GM19372 (cell line): ENCODE results near the gene HOXC11.

ENCODE experiments used
- ATAC-seq: cut with Tn5 transposase; IDR thresholded peaks from one replicate; pipeline ENCODE4 v1.9.1; 2021; ENCODE audit warnings: mild to moderate bottlenecking, low read depth, moderate library complexity; ENCODE audit not compliant: unreplicated experiment

HOXC11 gene

GRCh38 chr12:53971686-53972085, 1.2 kb upstream of the HOXC11 start:
- no peak for ATAC-seq

GRCh38 chr12:53972152-53972702, 699 bp upstream of the HOXC11 start:
- ATAC-seq: no peak

- no peak for ATAC-seq
Observed at GRCh38 chr12:53973236-53974042, 513 bp downstream of the HOXC11 start.

- ATAC-seq: no peak
Observed at GRCh38 chr12:53974084-53975063, 1.4 kb downstream of the HOXC11 start, which contains the start of gene HOTAIR. Gene HOTAIR, minus strand, starts transcription at chr12:53974954.

GRCh38 chr12:53975064-53975471, 2.1 kb downstream of the HOXC11 start:
- no peak for ATAC-seq

- no peak for ATAC-seq
Observed at GRCh38 chr12:53975479-53976152, 2.7 kb downstream of the HOXC11 start.

GRCh38 chr12:53976172-53976822, 3.4 kb downstream of the HOXC11 start:
- ATAC-seq: no peak

GRCh38 chr12:53976823-53977595, 4.1 kb downstream of the HOXC11 start:
- ATAC-seq: no peak

- ATAC-seq: no peak
Observed at GRCh38 chr12:53977596-53978445, 4.9 kb downstream of the HOXC11 start.

- ATAC-seq: no peak
Observed at GRCh38 chr12:53978477-53979356, 5.8 kb downstream of the HOXC11 start.

- ATAC-seq: no peak
Observed at GRCh38 chr12:53980104-53980801, 7.3 kb downstream of the HOXC11 start.

- no peak for ATAC-seq
Observed at GRCh38 chr12:53980802-53981496, 8.0 kb downstream of the HOXC11 start.

GRCh38 chr12:53981634-53982565, 9.0 kb downstream of the HOXC11 start:
- ATAC-seq: no peak

GRCh38 chr12:53982648-53983567, 10.0 kb downstream of the HOXC11 start:
- no peak for ATAC-seq
